Measurements from ENCODE around the gene LRCH1.

DNA sequence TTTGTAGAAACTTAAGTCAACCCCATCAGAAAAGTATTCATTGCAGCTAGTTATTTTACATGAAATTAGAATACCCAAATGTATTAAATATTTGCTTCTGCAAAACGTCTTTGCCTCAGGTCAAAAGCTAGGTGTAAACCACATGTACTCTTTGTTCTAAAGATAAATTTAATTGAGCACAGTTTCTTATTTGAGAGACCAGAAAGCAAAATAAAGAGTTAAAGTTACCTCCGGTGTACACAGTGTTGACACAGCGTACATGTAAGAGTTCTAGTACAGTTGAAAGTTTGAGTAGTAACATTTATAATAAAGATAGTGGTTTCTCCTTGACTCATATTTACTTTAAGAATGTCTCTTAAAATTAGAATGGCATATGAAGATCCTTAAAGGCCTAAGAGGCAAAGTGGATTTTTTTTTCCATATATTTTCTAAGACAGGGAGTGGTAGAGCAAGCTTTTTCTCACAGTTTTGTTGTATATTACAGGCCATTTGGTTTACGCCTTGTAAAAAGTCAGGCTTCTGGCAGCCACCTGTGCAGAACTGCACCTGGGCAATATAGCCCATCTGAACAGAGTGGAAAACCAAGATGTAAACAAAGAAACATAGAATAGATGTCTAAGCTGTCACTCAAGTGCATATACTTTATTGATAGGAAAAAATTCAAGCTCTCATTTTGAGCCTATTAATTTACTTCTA is 2.9 kb downstream of the LRCH1 start:
- TF ChIP-seq, protein P1, sequence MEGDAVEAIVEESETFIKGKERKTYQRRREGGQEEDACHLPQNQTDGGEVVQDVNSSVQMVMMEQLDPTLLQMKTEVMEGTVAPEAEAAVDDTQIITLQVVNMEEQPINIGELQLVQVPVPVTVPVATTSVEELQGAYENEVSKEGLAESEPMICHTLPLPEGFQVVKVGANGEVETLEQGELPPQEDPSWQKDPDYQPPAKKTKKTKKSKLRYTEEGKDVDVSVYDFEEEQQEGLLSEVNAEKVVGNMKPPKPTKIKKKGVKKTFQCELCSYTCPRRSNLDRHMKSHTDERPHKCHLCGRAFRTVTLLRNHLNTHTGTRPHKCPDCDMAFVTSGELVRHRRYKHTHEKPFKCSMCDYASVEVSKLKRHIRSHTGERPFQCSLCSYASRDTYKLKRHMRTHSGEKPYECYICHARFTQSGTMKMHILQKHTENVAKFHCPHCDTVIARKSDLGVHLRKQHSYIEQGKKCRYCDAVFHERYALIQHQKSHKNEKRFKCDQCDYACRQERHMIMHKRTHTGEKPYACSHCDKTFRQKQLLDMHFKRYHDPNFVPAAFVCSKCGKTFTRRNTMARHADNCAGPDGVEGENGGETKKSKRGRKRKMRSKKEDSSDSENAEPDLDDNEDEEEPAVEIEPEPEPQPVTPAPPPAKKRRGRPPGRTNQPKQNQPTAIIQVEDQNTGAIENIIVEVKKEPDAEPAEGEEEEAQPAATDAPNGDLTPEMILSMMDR (IDR thresholded peaks at IDR 0.05; ENCODE audit: borderline replicate concordance, extremely low read depth, low read length, poor library complexity, severe bottlenecking), result no peak
- TF ChIP-seq EZH2 (IDR thresholded peaks at IDR 0.05; ENCODE audit: borderline replicate concordance, low read depth, low read length, severe bottlenecking), result no peak
